ENCODE results near the gene TRHDE.

DNA sequence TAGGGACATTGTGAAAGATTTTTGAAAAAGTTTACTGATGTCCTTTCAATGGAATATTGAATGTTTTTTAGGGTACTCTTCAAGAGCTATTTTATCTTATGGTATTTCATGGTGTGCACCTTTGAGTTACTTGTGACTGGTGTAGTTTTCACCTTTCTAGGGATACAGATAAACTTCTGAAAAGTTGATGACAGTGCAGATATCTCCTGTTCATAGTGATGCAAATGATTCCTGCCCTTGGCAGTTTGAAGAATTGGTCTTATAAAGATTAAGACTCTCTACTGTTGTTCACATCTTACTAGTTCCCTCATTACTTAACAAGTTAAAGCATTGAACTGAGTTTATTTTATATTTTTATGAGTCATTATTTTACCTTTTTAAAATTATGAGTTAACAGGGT is 408.9 kb downstream of the TRHDE start:
- TF ChIP-seq, protein P1, sequence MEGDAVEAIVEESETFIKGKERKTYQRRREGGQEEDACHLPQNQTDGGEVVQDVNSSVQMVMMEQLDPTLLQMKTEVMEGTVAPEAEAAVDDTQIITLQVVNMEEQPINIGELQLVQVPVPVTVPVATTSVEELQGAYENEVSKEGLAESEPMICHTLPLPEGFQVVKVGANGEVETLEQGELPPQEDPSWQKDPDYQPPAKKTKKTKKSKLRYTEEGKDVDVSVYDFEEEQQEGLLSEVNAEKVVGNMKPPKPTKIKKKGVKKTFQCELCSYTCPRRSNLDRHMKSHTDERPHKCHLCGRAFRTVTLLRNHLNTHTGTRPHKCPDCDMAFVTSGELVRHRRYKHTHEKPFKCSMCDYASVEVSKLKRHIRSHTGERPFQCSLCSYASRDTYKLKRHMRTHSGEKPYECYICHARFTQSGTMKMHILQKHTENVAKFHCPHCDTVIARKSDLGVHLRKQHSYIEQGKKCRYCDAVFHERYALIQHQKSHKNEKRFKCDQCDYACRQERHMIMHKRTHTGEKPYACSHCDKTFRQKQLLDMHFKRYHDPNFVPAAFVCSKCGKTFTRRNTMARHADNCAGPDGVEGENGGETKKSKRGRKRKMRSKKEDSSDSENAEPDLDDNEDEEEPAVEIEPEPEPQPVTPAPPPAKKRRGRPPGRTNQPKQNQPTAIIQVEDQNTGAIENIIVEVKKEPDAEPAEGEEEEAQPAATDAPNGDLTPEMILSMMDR (optimal IDR thresholded peaks at IDR 0.05 in 1 of 3, IDR thresholded peaks at IDR 0.05 in 1 of 3, conservative IDR thresholded peaks at IDR 0.05 in 1 of 3; ENCODE audit: extremely low read depth in 1 of 3, insufficient read depth in 2 of 3, low read length in 3 of 3), result no peak
- no peak for TF ChIP-seq EZH2 (IDR thresholded peaks at IDR 0.05; ENCODE audit: low read length)
